C4-2B (cell line): Measurements from ENCODE around the gene FAM181A.

ENCODE experiments used
- ZFX ChIP-seq: fragments of 450-650 bp; IDR thresholded peaks from 2 replicates; pipeline ENCODE4 v1.6.1; 2017
- TF ChIP-seq, protein P1 (sequence below): fragments of 450-650 bp; conservative IDR thresholded peaks from 2 replicates; pipeline ENCODE4 v1.5.1; 2017; ENCODE audit warnings: mild to moderate bottlenecking

DNA sequence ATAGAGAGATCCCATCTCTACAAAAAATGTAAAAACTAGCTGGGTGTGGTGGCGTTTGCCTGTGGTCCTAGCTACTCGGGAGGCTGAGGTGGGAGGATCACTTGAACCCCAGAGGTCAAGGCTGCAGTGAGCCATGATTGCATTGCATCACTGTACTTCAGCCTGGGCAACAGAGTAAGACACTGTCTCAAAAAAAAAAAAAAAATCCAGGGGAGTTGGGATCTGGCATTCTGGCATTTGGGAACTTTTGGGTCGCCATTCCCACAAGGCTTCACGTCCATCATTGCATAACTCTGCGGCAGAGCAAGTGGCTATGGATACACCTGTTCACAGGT lies 34.7 kb upstream of the FAM181A start:
- TF ChIP-seq, protein P1, sequence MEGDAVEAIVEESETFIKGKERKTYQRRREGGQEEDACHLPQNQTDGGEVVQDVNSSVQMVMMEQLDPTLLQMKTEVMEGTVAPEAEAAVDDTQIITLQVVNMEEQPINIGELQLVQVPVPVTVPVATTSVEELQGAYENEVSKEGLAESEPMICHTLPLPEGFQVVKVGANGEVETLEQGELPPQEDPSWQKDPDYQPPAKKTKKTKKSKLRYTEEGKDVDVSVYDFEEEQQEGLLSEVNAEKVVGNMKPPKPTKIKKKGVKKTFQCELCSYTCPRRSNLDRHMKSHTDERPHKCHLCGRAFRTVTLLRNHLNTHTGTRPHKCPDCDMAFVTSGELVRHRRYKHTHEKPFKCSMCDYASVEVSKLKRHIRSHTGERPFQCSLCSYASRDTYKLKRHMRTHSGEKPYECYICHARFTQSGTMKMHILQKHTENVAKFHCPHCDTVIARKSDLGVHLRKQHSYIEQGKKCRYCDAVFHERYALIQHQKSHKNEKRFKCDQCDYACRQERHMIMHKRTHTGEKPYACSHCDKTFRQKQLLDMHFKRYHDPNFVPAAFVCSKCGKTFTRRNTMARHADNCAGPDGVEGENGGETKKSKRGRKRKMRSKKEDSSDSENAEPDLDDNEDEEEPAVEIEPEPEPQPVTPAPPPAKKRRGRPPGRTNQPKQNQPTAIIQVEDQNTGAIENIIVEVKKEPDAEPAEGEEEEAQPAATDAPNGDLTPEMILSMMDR = no peak
- TF ChIP-seq ZFX = no peak
